ENCODE measurements around the gene LIN52.

Gene LIN52

GRCh38 chr14:74239848-74240793, 155.4 kb downstream of the LIN52 start:
- H3K9ac ChIP-seq (ENCODE audit: low read length in 5 of 5), result peak overlapping the region in 2 of 5 donors; percentile 39 to 41
- no peaks in the 10 kb centered on the region for H3K9me3 ChIP-seq (ENCODE audit: control insufficient read depth in 5 of 5, low read length in 5 of 5)
- peaks cover 0 to 30% (median 25%) of the 10 kb centered on the region in 5 donors for H3K4me1 ChIP-seq (ENCODE audit: control insufficient read depth in 5 of 5, insufficient read depth in 5 of 5, low read length in 5 of 5)
- H3K27ac ChIP-seq (ENCODE audit: low read depth, low read length), result no peak overlapping the region
- H3K4me3 ChIP-seq (ENCODE audit: low read depth in 1 of 5, low read length in 5 of 5), result peak overlapping the region in 4 of 5 donors; percentile 44 to 57 (median 52)
- peaks cover 56 to 72% (median 67%) of the 10 kb centered on the region in 5 donors for H3K27me3 ChIP-seq (ENCODE audit: control insufficient read depth in 5 of 5, insufficient read depth in 4 of 5, low read length in 5 of 5)
- no peaks in the 10 kb centered on the region for H3K36me3 ChIP-seq (ENCODE audit: control insufficient read depth in 5 of 5, insufficient read depth in 5 of 5, low read length in 5 of 5)

GRCh38 chr14:74240794-74241651, 156.3 kb downstream of the LIN52 start:
- Histone ChIP-seq H3K27ac (ENCODE audit: low read depth, low read length) (no peak overlapping the region), H3K4me3 (ENCODE audit: low read depth in 1 of 5, low read length in 5 of 5) (peak overlapping the region in 4 of 5 donors; percentile 44 to 57 (median 52)), H3K27me3 (ENCODE audit: control insufficient read depth in 5 of 5, insufficient read depth in 4 of 5, low read length in 5 of 5) (peaks cover 60 to 81% (median 74%) of the 10 kb centered on the region in 5 donors), H3K4me1 (ENCODE audit: control insufficient read depth in 5 of 5, insufficient read depth in 5 of 5, low read length in 5 of 5) (peaks cover 0 to 30% (median 25%) of the 10 kb centered on the region in 5 donors), H3K9me3 (ENCODE audit: control insufficient read depth in 5 of 5, low read length in 5 of 5) (no peaks in the 10 kb centered on the region), H3K9ac (ENCODE audit: low read length in 5 of 5) (peak overlapping the region in 2 of 5 donors; percentile 39 to 41), H3K36me3 (ENCODE audit: control insufficient read depth in 5 of 5, insufficient read depth in 5 of 5, low read length in 5 of 5) (no peaks in the 10 kb centered on the region)

GRCh38 chr14:74241652-74242017, 156.9 kb downstream of the LIN52 start:
- Histone ChIP-seq H3K9ac (ENCODE audit: low read length in 5 of 5) (no peak overlapping the region), H3K4me3 (ENCODE audit: low read depth in 1 of 5, low read length in 5 of 5) (peak overlapping the region in 2 of 5 donors; percentile 50 to 55), H3K27me3 (ENCODE audit: control insufficient read depth in 5 of 5, insufficient read depth in 4 of 5, low read length in 5 of 5) (peaks cover 63 to 87% (median 79%) of the 10 kb centered on the region in 5 donors), H3K36me3 (ENCODE audit: control insufficient read depth in 5 of 5, insufficient read depth in 5 of 5, low read length in 5 of 5) (no peaks in the 10 kb centered on the region), H3K27ac (ENCODE audit: low read depth, low read length) (no peak overlapping the region), H3K4me1 (ENCODE audit: control insufficient read depth in 5 of 5, insufficient read depth in 5 of 5, low read length in 5 of 5) (peaks cover 0 to 30% (median 25%) of the 10 kb centered on the region in 5 donors), H3K9me3 (ENCODE audit: control insufficient read depth in 5 of 5, low read length in 5 of 5) (no peaks in the 10 kb centered on the region)

- no peaks in the 10 kb centered on the region for H3K9me3 ChIP-seq (ENCODE audit: control insufficient read depth in 5 of 5, low read length in 5 of 5)
- peaks cover 0 to 30% (median 25%) of the 10 kb centered on the region in 5 donors for H3K4me1 ChIP-seq (ENCODE audit: control insufficient read depth in 5 of 5, insufficient read depth in 5 of 5, low read length in 5 of 5)
- peaks cover 65 to 91% (median 85%) of the 10 kb centered on the region in 5 donors for H3K27me3 ChIP-seq (ENCODE audit: control insufficient read depth in 5 of 5, insufficient read depth in 4 of 5, low read length in 5 of 5)
- no peak overlapping the region for H3K9ac ChIP-seq (ENCODE audit: low read length in 5 of 5)
- H3K36me3 ChIP-seq (ENCODE audit: control insufficient read depth in 5 of 5, insufficient read depth in 5 of 5, low read length in 5 of 5), result no peaks in the 10 kb centered on the region
- no peak overlapping the region for H3K4me3 ChIP-seq (ENCODE audit: low read depth in 1 of 5, low read length in 5 of 5)
- H3K27ac ChIP-seq (ENCODE audit: low read depth, low read length), result no peak overlapping the region
Observed at GRCh38 chr14:74242021-74242779, 157.4 kb downstream of the LIN52 start.

GRCh38 chr14:74242780-74243042, 158.0 kb downstream of the LIN52 start:
- H3K36me3 ChIP-seq (ENCODE audit: control insufficient read depth in 5 of 5, insufficient read depth in 5 of 5, low read length in 5 of 5), result no peaks in the 10 kb centered on the region
- H3K9ac ChIP-seq (ENCODE audit: low read length in 5 of 5), result no peak overlapping the region
- no peak overlapping the region for H3K4me3 ChIP-seq (ENCODE audit: low read depth in 1 of 5, low read length in 5 of 5)
- H3K4me1 ChIP-seq (ENCODE audit: control insufficient read depth in 5 of 5, insufficient read depth in 5 of 5, low read length in 5 of 5), result peaks cover 0 to 30% (median 25%) of the 10 kb centered on the region in 5 donors
- no peaks in the 10 kb centered on the region for H3K9me3 ChIP-seq (ENCODE audit: control insufficient read depth in 5 of 5, low read length in 5 of 5)
- no peak overlapping the region for H3K27ac ChIP-seq (ENCODE audit: low read depth, low read length)
- H3K27me3 ChIP-seq (ENCODE audit: control insufficient read depth in 5 of 5, insufficient read depth in 4 of 5, low read length in 5 of 5), result peaks cover 65 to 93% (median 84%) of the 10 kb centered on the region in 5 donors

DNA sequence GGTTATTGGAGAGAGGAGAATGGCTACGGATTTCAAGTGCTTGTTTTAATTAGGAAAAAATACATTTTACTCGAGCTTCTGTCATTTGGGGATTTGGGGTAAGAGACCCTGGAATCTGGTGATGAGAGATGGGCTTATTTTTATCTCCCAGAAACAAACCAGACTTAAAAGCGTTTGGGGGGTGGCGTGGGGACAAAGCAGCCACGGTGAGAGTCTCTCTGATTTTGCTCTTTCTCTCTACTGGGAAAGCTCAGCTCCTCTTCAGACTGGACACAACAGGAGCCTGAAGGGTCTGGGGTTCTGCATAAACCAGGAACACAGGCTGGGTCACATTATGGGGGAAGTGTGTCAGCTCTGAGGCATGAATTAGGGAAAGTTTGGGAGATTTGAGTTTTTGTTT, 158.3 kb downstream of the LIN52 start:
- H3K27me3 ChIP-seq (ENCODE audit: control insufficient read depth in 5 of 5, insufficient read depth in 4 of 5, low read length in 5 of 5), result peaks cover 62 to 93% (median 80%) of the 10 kb centered on the region in 5 donors
- peaks cover 0 to 30% (median 25%) of the 10 kb centered on the region in 5 donors for H3K4me1 ChIP-seq (ENCODE audit: control insufficient read depth in 5 of 5, insufficient read depth in 5 of 5, low read length in 5 of 5)
- H3K36me3 ChIP-seq (ENCODE audit: control insufficient read depth in 5 of 5, insufficient read depth in 5 of 5, low read length in 5 of 5), result no peaks in the 10 kb centered on the region
- H3K9me3 ChIP-seq (ENCODE audit: control insufficient read depth in 5 of 5, low read length in 5 of 5), result no peaks in the 10 kb centered on the region
- H3K4me3 ChIP-seq (ENCODE audit: low read depth in 1 of 5, low read length in 5 of 5), result no peak overlapping the region
- no peak overlapping the region for H3K9ac ChIP-seq (ENCODE audit: low read length in 5 of 5)
- H3K27ac ChIP-seq (ENCODE audit: low read depth, low read length), result no peak overlapping the region

DNA sequence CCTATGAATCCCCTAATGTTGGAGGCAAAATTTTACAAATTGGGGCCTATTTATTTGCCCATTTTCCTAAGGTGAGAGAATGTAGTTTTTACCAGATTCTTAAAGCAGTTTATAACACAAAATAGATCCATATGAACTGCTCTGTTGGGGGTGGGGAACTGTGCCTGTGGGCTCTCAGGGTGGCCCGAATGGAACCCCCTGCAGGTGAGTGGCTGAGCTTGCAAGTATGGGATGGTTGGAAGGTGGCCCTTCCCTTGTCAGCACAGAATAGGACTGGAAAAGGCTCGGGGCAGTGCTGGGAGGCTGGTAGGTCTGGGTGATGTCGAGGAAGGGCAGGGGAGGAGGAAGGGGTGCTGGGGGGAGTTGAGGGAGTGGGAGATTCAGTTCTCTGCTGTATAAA, 159.4 kb downstream of the LIN52 start:
- Histone ChIP-seq H3K9ac (ENCODE audit: low read length in 5 of 5) (no peak overlapping the region), H3K27me3 (ENCODE audit: control insufficient read depth in 5 of 5, insufficient read depth in 4 of 5, low read length in 5 of 5) (peaks cover 52 to 82% (median 70%) of the 10 kb centered on the region in 5 donors), H3K27ac (ENCODE audit: low read depth, low read length) (no peak overlapping the region), H3K4me1 (ENCODE audit: control insufficient read depth in 5 of 5, insufficient read depth in 5 of 5, low read length in 5 of 5) (peaks cover 0 to 34% (median 25%) of the 10 kb centered on the region in 5 donors), H3K9me3 (ENCODE audit: control insufficient read depth in 5 of 5, low read length in 5 of 5) (no peaks in the 10 kb centered on the region), H3K4me3 (ENCODE audit: low read depth in 1 of 5, low read length in 5 of 5) (no peak overlapping the region), H3K36me3 (ENCODE audit: control insufficient read depth in 5 of 5, insufficient read depth in 5 of 5, low read length in 5 of 5) (no peaks in the 10 kb centered on the region)

DNA sequence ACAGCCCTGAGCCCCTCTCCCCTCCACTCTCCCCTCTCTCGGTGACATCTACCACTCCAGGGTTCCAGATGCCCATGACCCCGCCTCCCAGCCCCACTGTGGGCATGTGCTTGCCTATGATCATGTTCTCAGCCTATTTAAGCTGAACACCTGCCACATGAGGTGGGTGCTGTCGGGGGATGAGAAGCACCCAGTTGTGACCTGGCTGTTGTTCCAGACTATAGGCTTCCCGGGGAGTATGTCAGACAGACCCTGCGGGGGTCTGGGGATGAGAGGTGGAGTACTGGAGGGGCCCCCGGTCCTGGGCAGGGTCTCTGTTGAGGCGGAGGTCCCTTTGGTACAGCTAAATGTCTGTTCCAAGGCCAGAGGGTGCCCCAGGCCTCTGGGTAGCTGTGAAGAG, 160.5 kb downstream of the LIN52 start:
- Histone ChIP-seq H3K27me3 (ENCODE audit: control insufficient read depth in 5 of 5, insufficient read depth in 4 of 5, low read length in 5 of 5) (peaks cover 43 to 73% (median 58%) of the 10 kb centered on the region in 5 donors), H3K4me1 (ENCODE audit: control insufficient read depth in 5 of 5, insufficient read depth in 5 of 5, low read length in 5 of 5) (peaks cover 0 to 27% (median 16%) of the 10 kb centered on the region in 5 donors), H3K9me3 (ENCODE audit: control insufficient read depth in 5 of 5, low read length in 5 of 5) (no peaks in the 10 kb centered on the region), H3K36me3 (ENCODE audit: control insufficient read depth in 5 of 5, insufficient read depth in 5 of 5, low read length in 5 of 5) (no peaks in the 10 kb centered on the region), H3K9ac (ENCODE audit: low read length in 5 of 5) (no peak overlapping the region), H3K27ac (ENCODE audit: low read depth, low read length) (no peak overlapping the region), H3K4me3 (ENCODE audit: low read depth in 1 of 5, low read length in 5 of 5) (no peak overlapping the region)

DNA sequence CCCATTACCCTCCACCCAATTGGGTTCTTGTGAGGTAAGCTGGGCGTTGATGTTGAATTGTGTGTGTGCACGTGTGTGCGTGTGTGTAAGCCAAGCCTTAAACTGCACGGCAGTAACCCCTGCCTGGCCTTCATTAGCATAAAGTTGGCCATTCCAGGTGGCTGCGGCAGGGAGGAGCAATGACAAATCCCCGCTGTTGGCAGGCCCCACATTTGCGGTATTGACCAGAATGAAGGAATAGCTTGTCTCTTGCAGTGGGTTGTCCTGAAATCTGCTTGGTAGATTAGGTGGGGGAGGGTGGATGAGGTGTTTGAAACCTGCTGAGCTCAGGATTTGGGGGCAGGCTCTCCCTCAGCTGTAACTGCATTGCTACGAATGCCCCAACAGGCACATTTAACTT, 161.8 kb downstream of the LIN52 start:
- H3K9ac ChIP-seq (ENCODE audit: low read length in 5 of 5), result no peak overlapping the region
- peaks cover 37 to 61% (median 46%) of the 10 kb centered on the region in 5 donors for H3K27me3 ChIP-seq (ENCODE audit: control insufficient read depth in 5 of 5, insufficient read depth in 4 of 5, low read length in 5 of 5)
- H3K4me1 ChIP-seq (ENCODE audit: control insufficient read depth in 5 of 5, insufficient read depth in 5 of 5, low read length in 5 of 5), result peaks cover 0 to 16% (median 6%) of the 10 kb centered on the region in 5 donors

More for the DNA sequence above, 161.8 kb downstream of the LIN52 start:
- Histone ChIP-seq H3K36me3 (ENCODE audit: control insufficient read depth in 5 of 5, insufficient read depth in 5 of 5, low read length in 5 of 5) (no peaks in the 10 kb centered on the region), H3K4me3 (ENCODE audit: low read depth in 1 of 5, low read length in 5 of 5) (no peak overlapping the region), H3K9me3 (ENCODE audit: control insufficient read depth in 5 of 5, low read length in 5 of 5) (no peaks in the 10 kb centered on the region), H3K27ac (ENCODE audit: low read depth, low read length) (no peak overlapping the region)

All from subcutaneous abdominal adipose tissue (tissue), 5 donors.